ENCODE results near the gene CNTNAP5.

CNTNAP5 gene

GRCh38 chr2:124558277-124558905 is 533.3 kb downstream of the CNTNAP5 start:
- DNase-seq (ENCODE audit: low read depth) = no peak

DNA sequence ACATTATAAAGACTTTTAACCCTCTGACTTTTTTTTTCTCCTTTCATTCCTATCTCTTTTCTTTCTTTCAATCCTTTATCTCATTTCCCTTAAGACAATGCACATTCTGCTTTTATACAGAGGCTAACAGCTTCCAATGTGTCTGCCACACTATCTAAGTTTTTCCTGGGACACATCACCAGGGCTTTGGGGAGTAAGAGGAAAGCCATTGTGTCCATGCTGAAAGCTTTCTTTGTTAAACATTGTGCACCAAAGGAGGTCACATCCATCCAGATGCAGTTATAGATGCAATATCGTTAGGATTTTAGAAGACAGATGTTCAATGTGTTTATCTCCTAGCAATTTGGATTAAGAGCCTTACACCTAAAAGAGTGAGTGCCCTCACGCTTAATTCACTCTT is 534.1 kb downstream of the CNTNAP5 start:
- DNase-seq (ENCODE audit: low read depth) = no peak

DNA sequence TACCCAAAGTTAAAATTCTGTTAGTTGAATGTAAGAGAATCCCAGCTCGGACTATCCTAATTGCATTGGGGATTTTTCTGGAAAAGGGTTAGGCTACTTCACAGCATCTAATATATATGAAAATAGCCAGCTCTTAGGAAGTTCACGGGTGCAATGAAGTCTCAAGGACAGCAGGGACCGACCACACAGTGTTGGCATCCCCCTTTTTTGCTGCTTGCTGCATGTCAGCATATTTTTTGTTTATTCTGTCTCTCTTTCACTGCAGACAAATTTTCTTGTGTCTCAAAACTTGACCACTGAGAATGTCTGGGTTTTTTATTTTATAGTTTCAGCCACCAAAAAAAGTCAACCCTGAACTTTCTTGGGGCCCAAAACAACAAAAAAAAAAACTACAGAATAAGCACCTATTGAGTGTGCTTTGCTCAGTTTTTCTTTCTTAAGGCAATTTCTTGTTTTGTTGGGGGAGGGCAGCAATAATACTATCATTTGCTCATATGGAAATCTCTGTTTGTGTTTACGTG is 535.6 kb downstream of the CNTNAP5 start:
- DNase-seq (ENCODE audit: low read depth) = no peak

DNA sequence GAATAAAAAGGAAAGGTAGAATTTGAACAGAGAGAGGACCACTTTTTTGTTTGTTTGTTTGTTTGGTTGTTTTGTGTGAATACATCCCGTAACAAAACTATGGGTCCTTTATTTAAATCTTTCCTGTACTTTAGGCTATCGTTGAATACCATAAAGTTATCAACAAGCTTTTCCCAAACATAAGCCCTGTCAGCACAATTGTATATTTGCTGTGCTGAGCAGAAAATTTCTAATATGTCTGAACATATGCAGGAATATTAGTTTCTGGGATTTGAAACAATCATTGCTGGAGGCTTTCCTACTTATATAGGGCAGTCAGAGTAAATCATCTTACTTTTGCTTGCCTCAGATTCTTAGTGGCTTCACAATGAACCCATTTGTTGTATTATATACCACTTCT is 536.4 kb downstream of the CNTNAP5 start:
- no peak for DNase-seq (ENCODE audit: low read depth)

GRCh38 chr2:124563426-124563825 is 538.3 kb downstream of the CNTNAP5 start:
- DNase-seq (ENCODE audit: low read depth) = no peak

- DNase-seq (ENCODE audit: low read depth) = no peak
Observed at GRCh38 chr2:124566518-124566970, 541.5 kb downstream of the CNTNAP5 start.

- no peak for DNase-seq (ENCODE audit: low read depth)
Observed at GRCh38 chr2:124570872-124571271, 545.8 kb downstream of the CNTNAP5 start.

- DNase-seq (ENCODE audit: low read depth) = no peak
Observed at GRCh38 chr2:124571836-124572235, 546.7 kb downstream of the CNTNAP5 start.

DNA sequence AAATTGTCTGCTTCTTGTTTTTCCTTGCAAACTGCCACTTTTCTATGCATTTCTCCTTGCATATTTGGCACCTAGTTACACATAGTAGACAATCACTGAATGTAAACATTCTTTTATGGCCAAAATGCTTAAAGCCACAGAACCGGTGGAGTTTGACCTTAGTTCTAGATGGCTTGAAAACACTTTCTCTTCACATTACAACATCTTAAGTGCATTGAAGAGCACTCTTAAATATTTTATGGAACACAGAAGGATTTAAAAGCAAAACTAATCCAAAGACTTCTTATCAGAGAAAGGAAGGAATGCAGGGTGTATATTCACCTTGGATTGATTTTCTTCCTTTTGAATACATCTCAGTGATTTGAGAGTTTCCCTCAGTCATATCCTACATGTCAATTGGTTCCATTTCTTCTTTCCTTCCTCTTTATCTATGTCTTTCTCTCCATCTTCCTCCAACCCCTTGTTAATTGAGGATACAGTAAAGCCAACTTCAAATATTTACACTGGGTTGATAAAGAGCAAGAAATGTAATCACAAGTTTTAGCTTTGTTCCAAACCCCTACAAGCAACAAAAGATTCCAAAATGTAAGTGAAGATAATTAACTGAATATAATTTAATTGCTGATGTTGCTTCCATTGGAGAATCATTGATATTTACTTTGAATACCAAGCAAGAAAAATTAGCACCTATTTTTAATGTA is 548.0 kb downstream of the CNTNAP5 start:
- no peak for DNase-seq (ENCODE audit: low read depth)

DNA sequence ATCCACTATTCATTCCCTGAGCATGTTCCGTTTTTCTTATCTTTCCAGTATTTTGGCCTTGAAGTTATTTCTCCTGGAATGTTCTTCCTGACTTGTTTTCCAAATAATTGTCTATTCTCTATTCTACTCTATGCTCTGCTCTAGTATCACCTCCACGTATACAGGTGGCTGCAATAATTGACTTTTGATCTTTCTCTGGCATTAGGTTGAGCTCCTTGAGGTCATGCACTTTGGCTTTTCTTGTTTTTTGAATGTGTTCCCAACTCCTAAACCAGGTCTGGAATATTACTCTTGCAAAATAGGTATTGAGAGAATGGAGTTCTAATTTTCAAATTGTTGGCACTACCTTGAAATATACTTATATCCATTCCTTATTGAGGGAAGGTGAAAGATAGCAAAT is 550.4 kb downstream of the CNTNAP5 start:
- DNase-seq (ENCODE audit: low read depth) = no peak

DNA sequence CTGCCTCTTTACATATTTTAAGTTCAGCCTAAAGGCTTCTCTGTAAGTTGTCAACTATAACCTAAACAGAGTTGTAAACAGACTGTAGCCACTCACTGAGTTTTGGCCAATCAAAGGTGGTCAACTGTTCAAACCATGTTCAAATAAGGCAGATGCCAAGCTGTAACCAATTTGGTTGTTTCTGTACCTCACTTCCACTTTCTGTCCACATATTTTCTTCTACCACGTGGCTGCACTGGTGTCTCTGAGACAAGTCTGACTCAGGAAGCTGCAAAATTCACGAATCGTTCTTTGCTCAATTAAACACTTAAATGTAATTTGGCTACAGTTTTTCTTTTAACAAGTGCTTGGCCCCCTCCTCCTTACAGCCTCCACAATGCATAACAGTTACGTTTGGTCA is 555.2 kb downstream of the CNTNAP5 start:
- no peak for DNase-seq (ENCODE audit: low read depth)

GRCh38 chr2:124582387-124582786 is 557.3 kb downstream of the CNTNAP5 start:
- no peak for DNase-seq (ENCODE audit: low read depth)

- DNase-seq (ENCODE audit: low read depth) = no peak
Observed at GRCh38 chr2:124584615-124585014, 559.5 kb downstream of the CNTNAP5 start.

DNA sequence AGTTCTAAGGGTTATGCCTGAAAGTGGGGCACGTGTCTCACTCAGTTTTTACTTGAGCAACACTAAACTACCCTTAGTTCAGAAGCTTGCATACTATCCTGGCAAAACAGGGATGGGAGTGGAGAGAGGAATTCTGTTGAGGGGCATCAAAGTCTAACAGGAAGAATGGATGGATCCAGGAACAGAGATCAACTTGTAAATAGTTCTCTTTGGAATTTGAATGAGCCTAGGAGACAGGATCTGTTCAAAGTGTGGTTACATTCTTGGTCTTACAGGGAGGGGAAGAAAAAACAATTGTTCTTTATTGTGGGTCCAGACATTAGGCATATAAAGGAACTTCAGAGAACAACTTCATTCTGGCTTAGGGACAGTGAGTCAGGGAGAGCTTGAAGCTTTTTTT is 560.2 kb downstream of the CNTNAP5 start:
- DNase-seq (ENCODE audit: low read depth) = no peak

GRCh38 chr2:124586210-124586609 is 561.1 kb downstream of the CNTNAP5 start:
- DNase-seq (ENCODE audit: low read depth) = no peak

GRCh38 chr2:124586835-124587234 is 561.7 kb downstream of the CNTNAP5 start:
- DNase-seq (ENCODE audit: low read depth) = no peak

- no peak for DNase-seq (ENCODE audit: low read depth)
Observed at GRCh38 chr2:124589971-124590370, 564.9 kb downstream of the CNTNAP5 start.

GRCh38 chr2:124602759-124603158 is 577.7 kb downstream of the CNTNAP5 start:
- no peak for DNase-seq (ENCODE audit: low read depth)

DNA sequence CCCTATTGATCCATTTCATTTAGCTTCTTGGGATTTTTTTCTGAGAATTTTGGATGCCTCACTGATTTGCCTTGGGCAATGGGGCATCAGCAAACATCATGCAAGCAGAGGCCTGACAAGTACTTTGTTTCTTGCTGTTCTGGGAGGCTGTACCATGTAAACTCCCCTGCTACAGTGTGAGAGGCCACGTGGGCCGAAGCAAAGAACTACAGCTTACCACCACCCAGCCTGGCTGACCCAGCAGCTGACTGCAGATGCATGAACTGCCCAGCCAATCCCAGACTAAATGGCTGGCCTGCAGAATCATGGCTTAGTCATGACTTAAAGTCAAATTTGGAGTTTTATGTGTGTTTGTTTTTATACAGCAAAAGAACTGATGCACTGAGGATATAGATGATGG is 579.9 kb downstream of the CNTNAP5 start:
- DNase-seq (ENCODE audit: low read depth) = no peak

DNA sequence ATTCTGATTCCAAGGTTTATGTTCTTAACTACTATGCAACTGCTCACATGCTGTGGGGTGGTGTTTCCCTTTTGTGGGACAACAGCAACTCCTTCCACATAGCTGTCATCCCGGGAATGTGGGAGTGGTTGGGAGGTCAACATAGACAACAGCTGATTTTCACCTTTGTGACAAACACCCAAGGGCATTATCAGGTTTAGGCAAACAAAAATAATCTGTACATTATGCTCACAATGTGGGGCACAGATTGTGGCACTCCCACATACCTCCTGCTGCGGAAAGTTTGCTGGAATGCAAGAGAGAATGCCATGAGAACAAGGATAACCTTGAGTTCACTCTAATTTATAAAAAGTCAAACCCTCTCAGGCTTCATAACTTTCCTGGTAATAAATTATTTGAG is 582.6 kb downstream of the CNTNAP5 start:
- DNase-seq (ENCODE audit: low read depth) = no peak

GRCh38 chr2:124609667-124610066 is 584.6 kb downstream of the CNTNAP5 start:
- no peak for DNase-seq (ENCODE audit: low read depth)

GRCh38 chr2:124610141-124610540 is 585.1 kb downstream of the CNTNAP5 start:
- DNase-seq (ENCODE audit: low read depth) = no peak

DNA sequence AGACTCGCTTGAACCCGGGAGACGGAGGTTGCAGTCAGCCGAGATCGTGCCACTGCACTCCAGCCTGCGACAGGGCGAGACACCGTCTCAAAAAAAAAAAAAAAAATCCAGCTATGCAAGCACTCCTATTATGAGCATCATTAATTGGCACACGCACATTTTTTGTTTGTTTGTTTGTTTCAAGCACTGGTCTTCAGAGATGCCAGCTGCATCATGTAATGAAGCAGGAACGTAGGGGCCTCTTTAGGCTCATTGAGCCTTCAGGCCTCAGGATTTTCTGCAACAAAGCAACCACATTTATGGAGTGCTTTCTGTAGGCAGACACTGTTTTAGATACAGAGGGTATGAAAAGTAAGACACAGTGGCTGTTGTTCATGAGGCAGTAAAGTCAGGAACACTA is 585.8 kb downstream of the CNTNAP5 start:
- DNase-seq (ENCODE audit: low read depth) = no peak

DNA sequence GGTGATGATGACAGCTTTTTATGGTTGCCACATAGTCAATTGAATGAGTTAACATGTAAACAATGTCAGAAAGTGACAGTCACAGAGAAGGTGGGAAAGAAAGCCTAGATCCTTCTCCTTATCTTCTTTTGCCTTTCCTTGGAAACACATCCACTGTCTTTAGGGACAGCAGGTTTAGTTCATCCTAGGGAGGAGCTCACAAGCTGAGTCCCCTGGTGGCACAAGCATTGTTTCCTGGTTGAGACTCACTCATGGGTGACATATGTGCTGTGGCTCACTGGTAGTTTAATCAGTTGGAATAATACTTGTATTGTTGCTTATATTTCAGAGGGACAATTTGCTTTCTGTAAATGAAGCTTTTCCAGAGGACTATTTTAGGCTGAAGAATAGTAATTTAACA is 598.5 kb downstream of the CNTNAP5 start:
- no peak for DNase-seq (ENCODE audit: low read depth)

Data from stimulated activated CD8-positive, alpha-beta memory T cell treated with anti-CD3 and anti-CD28 coated beads, Interleukin-15, amount 100 ng/mL, for 1 hour (primary cell).